Measurements from ENCODE around the gene CBX8. TPM values are rescaled to one million over a fixed set of nuclear protein-coding genes. Genes with fewer than 3 reads are reported as not detected.

Gene CBX8
- total and polyA plus RNA-seq, 2 of the 13 experiments (the other 11 are each of a cell fraction or from before 2014, with no cell fraction given), result 0.34 to 12.6 TPM

DNA sequence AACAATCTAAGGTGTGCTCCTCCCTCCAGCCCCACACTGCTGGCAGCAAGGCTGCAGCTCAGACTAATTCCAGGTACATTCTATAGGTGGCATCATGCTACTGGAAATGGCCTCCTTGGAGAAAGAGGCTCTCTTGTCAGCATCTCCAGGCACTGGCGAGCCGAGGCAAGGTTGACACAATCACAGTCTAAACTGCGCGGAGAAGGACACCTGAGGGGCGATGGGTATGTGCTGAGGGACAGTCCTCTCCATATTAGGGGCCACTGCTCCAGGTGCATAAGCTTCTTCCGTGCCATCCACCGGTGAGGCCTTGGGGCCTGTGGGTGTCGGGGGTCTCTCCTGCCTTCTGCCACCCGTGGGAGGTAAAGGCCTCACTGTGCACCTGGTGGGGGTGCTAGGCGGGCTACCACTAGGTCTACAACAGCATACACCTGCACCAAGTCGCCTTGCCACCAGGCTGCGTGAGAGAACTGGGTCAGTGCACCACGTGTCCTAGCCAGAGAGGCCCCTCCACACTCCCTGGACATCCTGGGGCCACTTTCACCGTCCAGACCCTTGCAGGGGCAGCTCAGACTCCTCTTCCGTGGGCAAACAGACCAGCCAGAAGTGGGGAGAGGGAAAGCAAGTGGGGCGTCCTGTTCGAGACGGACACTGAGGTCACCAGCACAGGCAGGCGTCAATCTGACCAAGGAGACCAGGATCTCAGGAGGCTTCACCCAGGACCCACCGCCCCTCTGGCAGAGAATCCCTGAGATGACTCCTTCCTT, 12.1 kb upstream of the CBX8 start (continued):
- TF ChIP-seq, protein P1, sequence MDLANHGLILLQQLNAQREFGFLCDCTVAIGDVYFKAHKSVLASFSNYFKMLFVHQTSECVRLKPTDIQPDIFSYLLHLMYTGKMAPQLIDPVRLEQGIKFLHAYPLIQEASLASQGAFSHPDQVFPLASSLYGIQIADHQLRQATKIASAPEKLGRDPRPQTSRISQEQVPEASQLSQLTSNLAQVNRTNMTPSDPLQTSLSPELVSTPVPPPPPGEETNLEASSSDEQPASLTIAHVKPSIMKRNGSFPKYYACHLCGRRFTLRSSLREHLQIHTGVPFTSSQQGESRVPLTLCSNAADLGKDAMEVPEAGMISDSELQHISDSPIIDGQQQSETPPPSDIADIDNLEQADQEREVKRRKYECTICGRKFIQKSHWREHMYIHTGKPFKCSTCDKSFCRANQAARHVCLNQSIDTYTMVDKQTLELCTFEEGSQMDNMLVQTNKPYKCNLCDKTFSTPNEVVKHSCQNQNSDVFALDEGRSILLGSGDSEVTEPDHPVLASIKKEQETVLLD (CRISPR knock-in tag; IDR thresholded peaks at IDR 0.05; ENCODE audit: low read depth), result 0 out of 2 replicates have a peak, but pooled peaks have one; percentile 17
- no peak for TF ChIP-seq ZNF569 (CRISPR knock-in tag; IDR thresholded peaks at IDR 0.05; ENCODE audit: borderline replicate concordance)
- peak; percentile 45; the same call in 1 of the 2 replicates for TF ChIP-seq ZMYM4 (CRISPR knock-in tag; IDR thresholded peaks at IDR 0.05)
- TF ChIP-seq SNRNP70 (IDR thresholded peaks at IDR 0.05; ENCODE audit: low read depth, low read length), result no peak
- no peak for TF ChIP-seq ZNF484 (CRISPR knock-in tag; IDR thresholded peaks at IDR 0.05; ENCODE audit: borderline replicate concordance, low read depth)
- TF ChIP-seq, protein P2, sequence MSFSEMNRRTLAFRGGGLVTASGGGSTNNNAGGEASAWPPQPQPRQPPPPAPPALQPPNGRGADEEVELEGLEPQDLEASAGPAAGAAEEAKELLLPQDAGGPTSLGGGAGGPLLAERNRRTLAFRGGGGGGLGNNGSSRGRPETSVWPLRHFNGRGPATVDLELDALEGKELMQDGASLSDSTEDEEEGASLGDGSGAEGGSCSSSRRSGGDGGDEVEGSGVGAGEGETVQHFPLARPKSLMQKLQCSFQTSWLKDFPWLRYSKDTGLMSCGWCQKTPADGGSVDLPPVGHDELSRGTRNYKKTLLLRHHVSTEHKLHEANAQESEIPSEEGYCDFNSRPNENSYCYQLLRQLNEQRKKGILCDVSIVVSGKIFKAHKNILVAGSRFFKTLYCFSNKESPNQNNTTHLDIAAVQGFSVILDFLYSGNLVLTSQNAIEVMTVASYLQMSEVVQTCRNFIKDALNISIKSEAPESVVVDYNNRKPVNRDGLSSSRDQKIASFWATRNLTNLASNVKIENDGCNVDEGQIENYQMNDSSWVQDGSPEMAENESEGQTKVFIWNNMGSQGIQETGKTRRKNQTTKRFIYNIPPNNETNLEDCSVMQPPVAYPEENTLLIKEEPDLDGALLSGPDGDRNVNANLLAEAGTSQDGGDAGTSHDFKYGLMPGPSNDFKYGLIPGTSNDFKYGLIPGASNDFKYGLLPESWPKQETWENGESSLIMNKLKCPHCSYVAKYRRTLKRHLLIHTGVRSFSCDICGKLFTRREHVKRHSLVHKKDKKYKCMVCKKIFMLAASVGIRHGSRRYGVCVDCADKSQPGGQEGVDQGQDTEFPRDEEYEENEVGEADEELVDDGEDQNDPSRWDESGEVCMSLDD (CRISPR knock-in tag; IDR thresholded peaks at IDR 0.05; ENCODE audit: borderline replicate concordance), result no peak
- TF ChIP-seq ZNF3 (CRISPR knock-in tag; IDR thresholded peaks at IDR 0.05), result no peak
- TF ChIP-seq PHF5A (CRISPR knock-in tag; IDR thresholded peaks at IDR 0.05; ENCODE audit: low read depth, unreplicated experiment), result no peak
- TF ChIP-seq TCF7 (IDR thresholded peaks at IDR 0.05; ENCODE audit: low read depth), result no peak
- TF ChIP-seq NFKB2 (CRISPR knock-in tag; IDR thresholded peaks at IDR 0.05; ENCODE audit: borderline replicate concordance), result no peak
- no peak for TF ChIP-seq CENPX (CRISPR knock-in tag; IDR thresholded peaks at IDR 0.05)
- TF ChIP-seq, protein P3, sequence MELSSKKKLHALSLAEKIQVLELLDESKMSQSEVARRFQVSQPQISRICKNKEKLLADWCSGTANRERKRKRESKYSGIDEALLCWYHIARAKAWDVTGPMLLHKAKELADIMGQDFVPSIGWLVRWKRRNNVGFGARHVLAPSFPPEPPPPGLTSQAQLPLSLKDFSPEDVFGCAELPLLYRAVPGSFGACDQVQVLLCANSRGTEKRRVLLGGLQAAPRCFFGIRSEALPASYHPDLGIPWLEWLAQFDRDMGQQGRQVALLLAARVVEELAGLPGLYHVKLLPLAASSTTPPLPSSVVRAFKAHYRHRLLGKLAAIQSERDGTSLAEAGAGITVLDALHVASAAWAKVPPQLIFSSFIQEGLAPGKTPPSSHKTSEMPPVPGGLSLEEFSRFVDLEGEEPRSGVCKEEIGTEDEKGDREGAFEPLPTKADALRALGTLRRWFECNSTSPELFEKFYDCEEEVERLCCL (CRISPR knock-in tag; IDR thresholded peaks at IDR 0.05; ENCODE audit: borderline replicate concordance), result no peak
- TF ChIP-seq, protein P4, sequence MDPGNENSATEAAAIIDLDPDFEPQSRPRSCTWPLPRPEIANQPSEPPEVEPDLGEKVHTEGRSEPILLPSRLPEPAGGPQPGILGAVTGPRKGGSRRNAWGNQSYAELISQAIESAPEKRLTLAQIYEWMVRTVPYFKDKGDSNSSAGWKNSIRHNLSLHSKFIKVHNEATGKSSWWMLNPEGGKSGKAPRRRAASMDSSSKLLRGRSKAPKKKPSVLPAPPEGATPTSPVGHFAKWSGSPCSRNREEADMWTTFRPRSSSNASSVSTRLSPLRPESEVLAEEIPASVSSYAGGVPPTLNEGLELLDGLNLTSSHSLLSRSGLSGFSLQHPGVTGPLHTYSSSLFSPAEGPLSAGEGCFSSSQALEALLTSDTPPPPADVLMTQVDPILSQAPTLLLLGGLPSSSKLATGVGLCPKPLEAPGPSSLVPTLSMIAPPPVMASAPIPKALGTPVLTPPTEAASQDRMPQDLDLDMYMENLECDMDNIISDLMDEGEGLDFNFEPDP (CRISPR knock-in tag; conservative IDR thresholded peaks at IDR 0.05), result no peak
- TF ChIP-seq ZNF205 (CRISPR knock-in tag; IDR thresholded peaks at IDR 0.05), result peak; percentile 72; the same call in 1 of the 2 replicates
- TF ChIP-seq HNRNPK (IDR thresholded peaks at IDR 0.05; ENCODE audit: low read depth, low read length, poor library complexity, severe bottlenecking), result no peak
- TF ChIP-seq RBM39 (IDR thresholded peaks at IDR 0.05; ENCODE audit: low read depth, low read length, poor library complexity, severe bottlenecking), result no peak
- TF ChIP-seq, protein P5, sequence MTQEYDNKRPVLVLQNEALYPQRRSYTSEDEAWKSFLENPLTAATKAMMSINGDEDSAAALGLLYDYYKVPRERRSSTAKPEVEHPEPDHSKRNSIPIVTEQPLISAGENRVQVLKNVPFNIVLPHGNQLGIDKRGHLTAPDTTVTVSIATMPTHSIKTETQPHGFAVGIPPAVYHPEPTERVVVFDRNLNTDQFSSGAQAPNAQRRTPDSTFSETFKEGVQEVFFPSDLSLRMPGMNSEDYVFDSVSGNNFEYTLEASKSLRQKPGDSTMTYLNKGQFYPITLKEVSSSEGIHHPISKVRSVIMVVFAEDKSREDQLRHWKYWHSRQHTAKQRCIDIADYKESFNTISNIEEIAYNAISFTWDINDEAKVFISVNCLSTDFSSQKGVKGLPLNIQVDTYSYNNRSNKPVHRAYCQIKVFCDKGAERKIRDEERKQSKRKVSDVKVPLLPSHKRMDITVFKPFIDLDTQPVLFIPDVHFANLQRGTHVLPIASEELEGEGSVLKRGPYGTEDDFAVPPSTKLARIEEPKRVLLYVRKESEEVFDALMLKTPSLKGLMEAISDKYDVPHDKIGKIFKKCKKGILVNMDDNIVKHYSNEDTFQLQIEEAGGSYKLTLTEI (CRISPR knock-in tag; conservative IDR thresholded peaks at IDR 0.05), result no peak
- TF ChIP-seq FOXM1 (CRISPR knock-in tag; IDR thresholded peaks at IDR 0.05), result no peak
- peak; percentile 65; the same call in 1 of the 2 replicates for TF ChIP-seq ZNF598 (CRISPR knock-in tag; IDR thresholded peaks at IDR 0.05; ENCODE audit: borderline replicate concordance)
- TF ChIP-seq KLF15 (CRISPR knock-in tag; IDR thresholded peaks at IDR 0.05; ENCODE audit: borderline replicate concordance), result no peak

Measured in HepG2 (cell line).